A549 treated with GW870086 at 1 μM for 4 hours (cell line): ENCODE data around the gene LMOD2. TPM values are rescaled to one million over a fixed set of nuclear protein-coding genes. Genes with fewer than 3 reads are reported as not detected.

ENCODE experiments used
- total RNA-seq: library from RNA; stranded (reverse); fragments of 200-300 nt; extraction: Qiagen RNA extraction; gene quantifications from 5 replicates; pipeline ENCODE4 v1.2.3, GENCODE V29; 2022; ENCODE audit warnings: low read depth

Gene LMOD2, protein sequence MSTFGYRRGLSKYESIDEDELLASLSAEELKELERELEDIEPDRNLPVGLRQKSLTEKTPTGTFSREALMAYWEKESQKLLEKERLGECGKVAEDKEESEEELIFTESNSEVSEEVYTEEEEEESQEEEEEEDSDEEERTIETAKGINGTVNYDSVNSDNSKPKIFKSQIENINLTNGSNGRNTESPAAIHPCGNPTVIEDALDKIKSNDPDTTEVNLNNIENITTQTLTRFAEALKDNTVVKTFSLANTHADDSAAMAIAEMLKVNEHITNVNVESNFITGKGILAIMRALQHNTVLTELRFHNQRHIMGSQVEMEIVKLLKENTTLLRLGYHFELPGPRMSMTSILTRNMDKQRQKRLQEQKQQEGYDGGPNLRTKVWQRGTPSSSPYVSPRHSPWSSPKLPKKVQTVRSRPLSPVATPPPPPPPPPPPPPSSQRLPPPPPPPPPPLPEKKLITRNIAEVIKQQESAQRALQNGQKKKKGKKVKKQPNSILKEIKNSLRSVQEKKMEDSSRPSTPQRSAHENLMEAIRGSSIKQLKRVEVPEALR
- total RNA-seq: not detected in 5 replicates

DNA sequence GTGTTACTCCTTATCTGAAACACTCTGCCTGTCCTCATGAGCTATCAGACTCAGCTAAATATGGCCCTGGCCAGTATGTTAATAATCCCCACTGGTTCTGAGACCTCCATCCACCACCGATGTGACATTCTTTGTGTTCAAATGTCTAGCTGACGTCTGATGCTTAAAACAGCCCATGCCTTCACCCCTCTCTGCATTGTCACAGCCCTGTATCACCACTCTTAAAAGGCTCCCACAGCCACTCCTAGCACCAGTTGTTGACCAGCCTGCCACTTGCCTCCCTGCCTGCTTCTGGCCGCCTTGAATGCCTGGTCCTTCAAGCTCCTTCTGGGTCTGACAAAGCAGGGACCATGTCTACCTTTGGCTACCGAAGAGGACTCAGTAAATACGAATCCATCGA is at the start of gene LMOD2:
TSS of gene LMOD2 (plus strand) at position 253 of the 400 bp plus-strand sequence. CDS start at position 351, 98 bp downstream.

Other genes starting within 250 kb of the LMOD2 start
- 0.12 TPM in 1 of 5 replicates, not detected in the others for gene IQUB, start 121.3 kb upstream of the LMOD2 start, total RNA-seq
- 28.4 to 44.4 TPM (median 34.1 TPM) in 5 replicates for gene NDUFA5, start 98.0 kb upstream of the LMOD2 start, total RNA-seq
- gene ASB15, start 54.0 kb upstream of the LMOD2 start, total RNA-seq: not detected in 5 replicates
- 17.2 to 25.4 TPM (median 21.9 TPM) in 5 replicates for gene WASL, start 93.1 kb downstream of the LMOD2 start, total RNA-seq
- gene HYAL4, start 189.3 kb downstream of the LMOD2 start, total RNA-seq: 0.07 TPM in 1 of 5 replicates, not detected in the others